HTERT RPE-1 (cell line): ENCODE data around the gene PHKB.
"Not testable (repeated sequence)": the region's sequence is repeated elsewhere in the genome, so short reads cannot be mapped to it uniquely, and the experiment has no call there.

ENCODE experiments used
- in situ Hi-C: fragments of 300-500 bp; cut with MboI; formaldehyde crosslinking; loops from 4 replicates; pipeline ENCODE4 v1.14.3; 2020; ENCODE audit warnings: low sequenced_read_pairs

PHKB gene

DNA sequence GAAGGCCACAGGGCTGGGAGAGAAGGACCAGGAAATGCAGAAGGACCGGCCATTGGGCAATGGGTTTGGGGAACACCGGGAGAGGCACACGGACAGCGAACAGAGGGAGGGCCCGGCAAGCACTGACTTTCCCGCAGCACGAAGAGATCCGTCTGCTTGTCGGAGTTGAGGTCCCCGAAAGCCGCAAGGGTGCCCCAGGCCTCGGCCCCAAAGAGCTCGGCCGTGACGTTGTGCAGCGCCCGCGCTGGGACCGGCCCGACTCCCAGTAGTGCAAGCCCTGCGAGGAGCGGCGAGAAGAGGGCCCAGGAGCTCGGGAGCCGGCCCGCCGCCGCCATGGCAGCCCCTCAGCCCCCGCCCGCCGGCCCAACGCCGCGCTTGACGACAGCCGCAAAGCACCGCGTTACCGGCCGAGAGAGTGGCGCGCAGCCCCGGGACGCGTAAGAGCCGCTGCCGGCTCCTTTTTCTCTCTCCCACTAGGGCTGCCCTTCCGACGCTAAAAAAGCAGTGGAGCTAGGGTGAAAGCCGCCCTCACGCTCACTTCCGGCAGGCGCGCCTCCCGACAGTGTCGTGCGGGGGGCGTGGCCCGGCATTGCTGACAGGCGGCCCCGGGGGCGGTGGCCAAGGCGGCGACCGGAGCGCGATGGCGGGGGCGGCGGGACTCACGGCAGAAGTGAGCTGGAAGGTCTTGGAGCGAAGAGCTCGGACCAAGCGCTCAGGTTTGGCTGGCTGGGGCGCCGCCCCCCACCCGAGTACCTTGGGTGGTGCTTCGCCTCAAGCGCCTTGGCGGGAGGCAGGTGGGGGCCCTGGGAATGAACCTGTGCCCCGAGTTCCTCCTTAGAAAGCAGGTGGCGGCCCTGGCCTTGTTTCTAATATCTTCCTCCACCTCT, at the start of gene PHKB, which contains the start of gene ITFG1:
Gene PHKB (plus strand): TSS at position 621 of the 887 bp plus-strand sequence. CDS start 20 bp downstream, at position 641.
Gene ITFG1 (minus strand): TSS at position 353 of the 887 bp plus-strand sequence. CDS start 18 bp downstream, at position 335.
- in situ Hi-C loops, result no loop called here

GRCh38 chr16:47413041-47413440, 48.1 kb upstream of the PHKB start:
- in situ Hi-C loops, result no loop called here

DNA sequence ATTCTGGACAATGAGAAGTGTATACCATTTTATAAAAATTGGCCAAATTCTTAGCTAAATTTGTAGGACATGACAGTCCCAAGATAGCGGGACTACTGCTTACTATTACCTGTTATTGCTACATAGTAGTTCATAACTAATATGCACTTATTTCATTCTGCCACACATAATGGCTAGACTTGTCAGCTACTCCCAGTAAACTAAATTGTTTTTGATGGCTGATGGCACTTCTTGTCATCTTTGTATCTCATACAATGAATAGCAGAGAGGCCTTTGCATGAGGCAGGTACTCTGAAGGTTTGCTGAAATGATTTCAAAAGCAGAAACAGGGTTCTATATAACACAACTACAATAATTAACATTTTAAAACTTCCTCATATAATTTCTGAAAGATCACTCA, 44.3 kb upstream of the PHKB start:
- in situ Hi-C loops, result no loop called here

GRCh38 chr16:47424846-47425245, 36.3 kb upstream of the PHKB start:
- in situ Hi-C loops, result no loop called here

- in situ Hi-C loops, result no loop called here
Measured at GRCh38 chr16:47426806-47427205, 34.3 kb upstream of the PHKB start.

- in situ Hi-C loops, result no loop called here
Measured at GRCh38 chr16:47431960-47432359, 29.2 kb upstream of the PHKB start.

DNA sequence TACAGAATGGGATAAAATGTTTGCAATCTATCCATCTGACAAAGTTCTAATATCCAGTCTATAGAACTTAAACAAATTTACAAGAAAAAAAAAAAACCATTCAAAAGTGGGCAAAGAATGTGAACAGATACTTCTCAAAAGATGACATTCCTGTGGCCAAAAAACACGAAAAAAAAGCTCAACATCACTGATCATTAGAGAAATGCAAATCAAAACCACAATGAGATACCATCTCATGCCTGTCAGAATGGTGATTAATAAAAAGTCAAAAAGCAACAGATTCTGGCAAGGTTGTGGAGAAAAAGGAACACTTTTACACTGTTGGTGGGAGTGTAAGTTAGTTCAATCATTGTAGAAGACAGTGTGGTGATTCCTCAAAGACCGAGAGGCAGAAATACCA, 26.9 kb upstream of the PHKB start:
- in situ Hi-C loops, result not testable (repeated sequence)

DNA sequence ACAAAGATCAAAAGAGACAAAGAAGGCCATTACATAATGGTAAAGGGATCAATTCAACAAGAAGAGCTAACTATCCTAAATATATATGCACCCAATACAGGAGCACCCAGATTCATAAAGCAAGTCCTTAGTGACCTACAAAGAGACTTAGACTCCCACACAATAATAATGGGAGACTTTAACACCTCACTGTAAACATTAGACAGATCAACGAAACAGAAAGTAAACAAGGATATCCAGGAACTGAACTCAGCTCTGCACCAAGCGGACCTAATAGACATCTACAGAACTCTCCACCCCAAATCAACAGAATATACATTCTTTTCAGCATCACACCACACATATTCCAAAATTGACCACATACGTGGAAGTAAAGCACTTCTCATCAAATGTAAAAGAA, 21.1 kb upstream of the PHKB start:
- in situ Hi-C loops, result not testable (repeated sequence)

DNA sequence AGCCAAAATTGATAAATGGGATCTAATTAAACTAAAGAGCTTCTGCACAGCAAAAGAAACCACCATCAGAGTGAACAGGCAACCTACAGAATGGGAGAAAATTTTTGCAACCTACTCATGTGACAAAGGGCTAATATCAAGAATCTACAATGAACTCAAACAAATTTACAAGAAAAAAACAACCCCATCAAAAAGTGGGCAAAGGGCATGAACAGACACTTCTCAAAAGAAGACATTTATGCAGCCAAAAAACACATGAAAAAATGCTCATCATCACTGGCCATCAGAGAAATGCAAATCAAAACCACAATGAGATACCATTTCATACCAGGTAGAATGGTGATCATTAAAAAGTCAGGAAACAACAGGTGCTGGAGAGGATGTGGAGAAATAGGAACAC, 18.2 kb upstream of the PHKB start:
- in situ Hi-C loops, result not testable (repeated sequence)

- in situ Hi-C loops, result no loop called here
Measured at GRCh38 chr16:47446431-47446830, 14.7 kb upstream of the PHKB start.

DNA sequence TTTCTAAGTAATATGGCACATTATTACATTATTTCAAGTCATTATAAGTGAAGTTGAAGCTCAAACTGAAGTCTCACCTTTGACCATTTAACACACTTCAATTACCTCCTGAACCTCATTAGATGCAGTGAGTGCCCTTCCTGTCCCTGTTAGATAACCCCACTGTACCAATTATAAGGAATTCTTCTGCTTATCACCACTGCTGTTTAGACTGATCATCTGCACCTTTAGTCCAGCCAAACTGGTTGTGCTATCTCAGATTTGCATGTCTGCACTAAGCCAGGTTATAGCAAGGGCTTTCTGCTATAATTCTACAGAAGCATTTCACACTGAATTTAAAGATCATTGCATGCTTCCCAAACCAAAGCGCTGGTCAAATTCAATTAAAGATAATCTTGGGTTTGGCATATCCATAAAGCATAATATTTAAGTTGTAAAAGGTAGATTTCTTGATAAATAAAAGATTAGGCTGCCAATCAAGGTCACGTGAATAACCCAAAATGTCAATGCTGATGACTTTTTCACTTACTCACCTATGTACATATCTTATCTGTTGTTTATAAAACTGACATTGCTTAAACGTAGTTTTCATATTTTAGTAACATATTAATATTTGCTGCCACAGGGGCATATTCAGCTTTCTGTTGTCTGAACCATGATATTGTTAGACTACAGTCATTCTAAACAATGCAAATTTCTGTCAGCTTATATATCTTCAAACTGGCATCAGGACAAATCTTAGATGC, 12.1 kb upstream of the PHKB start:
- in situ Hi-C loops, result no loop called here

- in situ Hi-C loops, result no loop called here
Measured at GRCh38 chr16:47449788-47450187, 11.3 kb upstream of the PHKB start.

DNA sequence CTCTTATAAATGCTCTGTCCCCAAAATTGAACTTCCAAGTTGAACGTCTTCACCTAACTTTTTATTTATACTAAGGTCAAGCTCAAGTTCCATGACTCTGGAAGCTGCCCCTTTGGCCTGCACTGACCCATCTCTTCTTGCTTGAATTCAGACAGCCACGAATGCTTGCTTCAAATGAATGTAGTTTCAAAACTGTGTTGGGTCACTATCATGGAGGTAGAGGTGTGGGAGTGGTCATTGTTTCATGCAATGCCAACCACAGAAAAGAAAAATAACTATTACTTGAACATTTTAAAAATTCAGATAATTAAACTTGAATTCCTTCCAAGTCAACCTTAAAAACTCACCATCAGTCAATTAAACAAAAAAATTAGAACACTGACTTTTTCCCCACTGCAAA, 2.8 kb upstream of the PHKB start:
- in situ Hi-C loops, result no loop called here

- in situ Hi-C loops, result no loop called here
Measured at GRCh38 chr16:47459603-47460002, 1.5 kb upstream of the PHKB start.

DNA sequence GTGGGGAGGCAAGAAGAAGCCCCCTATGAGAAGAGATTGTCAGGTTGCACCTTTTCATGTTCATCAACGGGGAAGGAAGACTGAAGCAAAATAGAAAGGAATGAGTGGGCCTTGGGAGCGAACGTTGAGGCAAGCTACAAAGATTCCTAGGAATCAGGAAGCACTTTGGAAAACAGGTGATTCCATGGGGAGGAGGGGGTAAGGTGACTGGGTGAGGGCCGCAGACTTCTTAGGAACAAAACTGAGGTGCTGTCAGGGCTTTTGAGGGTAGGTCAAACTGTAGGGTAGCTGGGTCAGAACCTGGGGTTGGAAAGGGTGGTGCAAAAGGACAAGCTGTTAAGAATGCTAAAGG, 796 bp upstream of the PHKB start:
- in situ Hi-C loops, result no loop called here

GRCh38 chr16:47461598-47462266, 601 bp downstream of the PHKB start:
- in situ Hi-C loops, result no loop called here

DNA sequence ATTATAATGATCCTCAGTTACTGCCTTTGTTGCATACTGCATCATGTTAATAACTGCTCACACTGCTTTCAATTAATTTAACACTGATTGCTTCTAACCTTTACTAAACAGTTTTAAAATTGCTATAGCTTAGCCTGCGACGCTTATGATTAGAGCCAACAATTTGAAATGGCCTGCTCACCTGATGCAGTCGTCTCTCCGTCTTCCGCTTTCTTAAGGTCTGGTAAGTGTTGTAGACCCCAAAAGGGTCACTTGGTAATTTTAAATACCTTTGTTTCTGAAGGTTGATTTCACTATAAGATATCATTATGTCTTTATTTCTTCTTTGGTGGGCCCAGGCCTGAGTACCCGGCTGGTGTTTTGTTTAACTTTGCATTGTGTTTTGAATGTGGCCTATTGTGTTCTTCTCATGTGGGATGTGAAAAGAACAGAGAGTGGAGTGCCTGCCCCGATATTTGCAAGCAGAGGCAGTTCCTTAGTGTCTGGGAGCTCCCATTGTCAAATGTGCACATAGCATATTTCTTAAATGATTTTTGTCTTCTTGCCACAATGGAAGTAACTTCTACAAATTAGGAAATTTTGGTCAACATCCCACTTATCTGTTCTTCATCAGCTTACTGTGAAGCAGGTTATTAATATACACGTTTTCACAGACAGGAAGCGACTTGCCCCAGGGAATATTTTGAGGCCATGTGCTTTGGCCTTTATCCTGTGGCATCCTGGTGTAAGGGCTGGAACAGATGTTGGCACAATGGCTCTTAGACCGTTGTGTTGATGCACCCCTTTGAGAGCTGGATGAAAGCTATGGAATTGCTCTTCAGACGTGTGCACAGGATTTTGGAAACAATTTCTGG, 2.9 kb downstream of the PHKB start:
- in situ Hi-C loops, result no loop called here

DNA sequence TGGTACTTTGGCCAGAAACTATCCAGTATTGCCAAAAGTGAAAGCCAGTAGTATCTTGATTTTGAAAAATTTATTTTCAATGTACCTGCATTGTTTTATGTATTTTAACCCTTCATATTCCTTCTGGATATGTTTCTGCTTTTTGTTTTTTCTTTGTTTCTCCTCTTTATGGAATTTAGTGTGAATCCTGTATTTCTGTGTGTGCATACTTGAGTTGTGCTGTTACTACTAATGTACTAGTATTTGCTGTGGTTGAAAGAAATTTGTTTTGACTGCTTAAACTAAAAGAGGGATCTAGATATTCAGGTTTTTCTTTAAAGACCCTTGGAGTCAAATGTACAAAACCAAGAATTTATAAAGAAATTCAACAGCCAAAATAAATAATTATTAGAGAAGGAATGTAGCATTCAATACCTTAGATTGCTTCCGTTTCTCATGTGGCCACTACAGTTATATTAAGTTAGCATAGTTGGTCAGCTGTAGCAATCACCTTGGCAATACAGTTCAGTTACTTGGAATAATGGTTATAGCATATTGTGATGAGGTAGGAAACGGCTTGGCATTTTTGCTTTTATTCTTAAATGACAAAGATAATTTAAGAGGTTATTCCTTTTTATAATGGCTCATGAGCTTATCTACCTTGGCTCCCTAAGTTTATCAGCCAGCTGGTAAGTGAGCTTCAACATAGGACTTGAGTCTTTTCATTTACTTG, 4.9 kb downstream of the PHKB start:
- in situ Hi-C loops, result no loop called here

DNA sequence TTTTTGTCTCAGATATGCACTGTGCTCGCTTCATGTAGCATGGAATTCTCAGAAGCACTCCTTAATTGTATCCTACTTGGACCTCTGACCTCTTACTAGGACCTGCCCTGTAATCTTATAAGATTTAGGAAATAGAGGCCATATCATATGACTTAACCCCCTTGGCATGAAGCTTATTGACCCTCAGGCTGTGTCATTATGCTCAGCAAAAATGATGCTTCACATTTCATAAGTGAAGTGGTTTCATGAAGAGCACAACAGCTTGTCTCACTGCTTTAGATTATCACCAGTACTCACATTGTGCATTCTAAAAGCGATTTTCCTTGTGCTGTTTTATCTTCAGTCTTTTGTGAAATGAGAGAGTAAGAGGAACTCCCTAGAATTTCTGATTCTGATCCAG, 6.4 kb downstream of the PHKB start:
- in situ Hi-C loops, result no loop called here
